Measurements from ENCODE around the gene TRIM71.
A peak's percentile ranks its signal among the peaks of the same experiment; 100 is the strongest.
"Not testable (repeated sequence)": the region's sequence is repeated elsewhere in the genome, so short reads cannot be mapped to it uniquely, and the experiment has no call there.

Gene TRIM71

DNA sequence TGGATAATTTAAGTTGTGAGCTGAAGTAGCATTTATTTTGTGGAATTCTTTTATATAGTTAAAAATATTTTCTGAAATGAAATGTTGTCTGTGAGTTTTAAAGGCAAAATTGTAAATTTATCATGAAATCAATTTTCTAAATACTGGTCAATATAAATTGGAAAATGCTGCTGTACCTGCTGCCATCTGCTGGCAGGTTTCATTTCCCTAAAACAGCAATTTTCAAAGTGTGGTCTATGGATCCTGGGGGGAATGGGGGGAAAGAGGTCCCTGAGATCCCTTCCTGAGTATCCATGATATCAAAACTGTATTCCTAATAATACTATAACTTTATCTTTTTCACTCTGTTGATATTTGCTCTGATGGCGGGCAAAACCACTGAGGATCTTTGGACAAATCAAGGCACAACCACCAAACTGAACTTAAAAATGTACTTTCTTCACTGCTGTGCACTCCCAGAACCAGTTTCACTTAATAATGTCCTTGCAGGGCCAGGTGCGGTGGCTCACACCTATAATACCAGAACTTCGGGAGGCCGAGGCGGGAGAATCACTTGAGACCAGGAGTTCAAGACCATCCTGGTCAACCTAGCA is 116.4 kb downstream of the TRIM71 start:
- peak; percentile 25 for DNase-seq (ENCODE audit: low spot score)

DNA sequence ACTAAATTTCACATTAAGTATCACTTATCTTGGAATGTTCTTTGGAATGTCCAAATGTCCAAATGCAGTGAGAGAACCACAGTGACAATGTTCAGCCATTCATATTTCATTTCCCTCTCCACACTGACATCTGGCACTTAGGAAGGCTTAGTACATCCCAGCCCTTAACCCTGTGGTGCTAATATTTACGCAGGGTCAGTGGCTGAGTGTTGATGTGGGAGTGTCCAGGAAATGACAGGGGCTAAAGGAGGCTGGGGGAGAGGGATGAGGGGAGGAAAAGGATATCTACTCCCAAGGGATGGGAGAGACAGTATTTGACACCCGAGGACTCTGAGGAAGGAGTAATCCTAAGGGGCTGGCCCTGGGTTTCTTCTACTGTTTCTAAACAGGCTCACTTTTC is 119.5 kb downstream of the TRIM71 start:
- DNase-seq (ENCODE audit: low spot score), result no peak

DNA sequence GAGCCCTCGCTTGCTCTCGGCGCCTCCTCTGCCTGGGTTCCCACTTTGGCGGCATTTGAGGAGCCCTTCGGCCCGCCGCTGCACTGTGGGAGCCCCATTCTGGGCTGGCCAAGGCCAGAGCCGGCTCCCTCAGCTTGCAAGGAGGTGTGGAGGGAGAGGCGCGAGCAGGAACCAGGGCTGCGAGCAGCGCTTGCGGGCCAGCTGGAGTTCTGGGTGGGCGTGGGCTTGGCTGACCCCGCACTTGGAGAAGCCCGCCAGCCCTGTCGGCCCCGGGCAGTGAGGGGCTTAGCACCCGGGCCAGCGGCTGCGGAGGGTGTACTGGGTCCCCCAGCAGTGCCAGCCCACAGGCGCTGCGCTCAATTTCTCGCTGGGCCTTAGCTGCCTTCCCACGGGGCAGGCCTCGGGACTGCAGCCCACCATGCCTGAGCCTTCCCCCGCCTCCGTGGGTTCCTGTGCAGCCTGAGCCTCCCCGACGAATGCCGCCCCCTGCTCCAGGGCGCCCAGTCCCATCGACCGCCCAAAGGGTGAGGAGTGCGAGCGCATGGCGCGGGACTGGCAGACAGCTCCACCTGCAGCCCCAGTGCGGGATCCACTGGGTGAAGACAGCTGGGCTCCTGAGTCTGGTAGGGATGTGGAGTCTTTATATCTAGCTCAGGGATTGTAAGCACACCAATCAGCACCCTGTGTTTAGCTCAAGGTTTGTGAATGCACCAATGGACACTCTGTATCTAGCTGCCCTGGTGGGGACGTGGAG is 121.9 kb downstream of the TRIM71 start:
- DNase-seq (ENCODE audit: low spot score), result not testable (repeated sequence)

DNA sequence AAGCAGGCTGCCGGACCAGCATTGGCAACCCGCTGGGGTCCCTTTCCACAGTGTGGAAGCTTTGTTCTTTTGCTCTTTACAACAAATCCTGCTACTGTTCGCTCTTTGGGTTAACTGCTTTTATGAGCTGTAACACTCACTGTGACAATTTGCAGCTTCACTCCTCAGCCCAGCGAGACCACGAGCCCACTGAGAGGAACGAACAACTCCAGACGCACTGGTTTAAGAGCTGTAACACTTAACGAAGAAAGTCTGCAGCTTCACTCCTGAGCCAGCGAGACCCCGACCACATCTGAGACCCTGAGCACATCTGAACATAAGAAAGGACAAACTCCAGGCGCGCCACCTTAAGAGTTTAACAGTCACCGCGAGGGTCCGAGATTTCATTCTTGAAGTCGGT is 122.9 kb downstream of the TRIM71 start:
- no peak for DNase-seq (ENCODE audit: low spot score)

DNA sequence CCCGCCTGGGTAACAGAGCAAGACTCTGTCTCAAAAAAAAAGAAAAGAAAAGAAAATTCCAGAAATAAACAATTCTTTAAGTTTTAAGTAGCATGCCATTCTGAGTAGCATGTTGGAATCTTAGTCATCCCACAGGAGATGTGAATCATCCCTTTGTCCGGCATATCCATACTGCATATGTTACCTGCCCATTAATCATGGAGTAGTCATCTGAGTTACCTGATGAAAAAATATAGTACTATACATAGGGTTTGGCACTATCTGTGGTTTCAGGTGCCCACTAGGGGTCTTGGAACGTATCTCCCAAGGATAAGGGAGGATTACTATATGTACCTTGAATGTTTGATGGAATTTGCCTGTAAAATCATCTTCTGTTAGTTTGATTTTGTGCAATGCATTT is 127.3 kb downstream of the TRIM71 start:
- no peak for DNase-seq (ENCODE audit: low spot score)

DNA sequence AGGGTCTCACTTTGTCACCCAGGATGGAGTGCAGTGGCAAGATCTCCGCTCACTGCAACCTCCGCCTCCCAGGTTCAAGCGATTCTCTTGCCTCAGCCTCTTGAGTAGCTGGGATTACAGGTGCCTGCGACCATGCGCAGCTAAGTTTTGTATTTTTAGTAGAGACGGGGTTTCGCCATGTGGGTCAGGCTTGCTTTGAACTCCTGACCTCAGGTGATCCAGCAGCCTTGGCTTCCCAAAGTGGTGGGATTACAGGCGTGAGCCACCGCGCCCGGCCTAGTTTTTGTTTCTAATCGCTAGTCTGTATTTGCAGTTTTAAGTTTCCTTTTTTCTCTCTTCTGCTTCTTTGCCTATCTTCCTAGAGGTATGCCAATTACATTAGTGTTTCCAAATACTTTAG is 127.8 kb downstream of the TRIM71 start:
- DNase-seq (ENCODE audit: low spot score), result not testable (repeated sequence)

DNA sequence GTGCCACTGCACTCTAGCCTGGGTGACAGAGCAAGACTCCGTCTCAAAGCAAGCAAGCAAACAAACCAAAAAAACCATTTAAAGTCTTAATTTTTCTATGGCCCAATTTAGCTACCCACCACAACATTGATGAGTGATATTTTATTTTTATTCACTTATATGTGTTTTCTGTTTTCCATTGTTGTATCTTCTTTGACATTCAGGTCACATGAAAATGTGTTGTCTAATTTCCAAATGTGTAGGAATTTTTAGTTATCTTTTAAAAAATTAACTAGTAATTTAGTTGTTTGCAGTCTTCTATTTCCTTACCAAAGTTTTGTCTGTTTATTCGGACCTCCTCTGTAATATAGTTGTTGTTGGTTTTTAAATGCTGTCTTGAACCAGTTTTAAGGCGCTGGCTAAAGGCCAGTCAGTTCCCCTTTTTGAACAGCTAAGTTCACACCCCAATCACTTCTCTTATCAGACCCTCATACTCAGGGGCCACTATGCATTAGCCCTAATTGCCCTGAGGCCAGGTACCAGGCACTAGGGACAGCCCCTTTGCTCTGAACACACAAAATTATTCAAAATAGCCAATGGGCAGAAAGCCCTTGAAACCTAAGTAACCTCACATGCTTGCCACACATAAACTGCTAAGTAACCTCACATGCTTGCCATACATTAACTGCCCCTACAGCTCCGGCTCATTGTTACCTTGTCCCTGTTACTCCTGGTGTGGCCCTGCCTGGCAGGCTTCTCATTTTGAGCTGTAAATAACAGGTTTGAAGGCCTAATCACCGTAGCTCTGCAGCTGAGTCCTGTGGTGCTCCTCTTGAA is 129.4 kb downstream of the TRIM71 start:
- DNase-seq (ENCODE audit: low spot score), result no peak
